GOT3 (cell line): Measurements from ENCODE around the gene SLC38A5.
"Not testable (repeated sequence)": the region's sequence is repeated elsewhere in the genome, so short reads cannot be mapped to it uniquely, and the experiment has no call there.

ENCODE experiments used
- DNase-seq: peaks from one replicate; lab custom pipeline; 2025; ENCODE audit warnings: mixed read lengths; lab: John Stamatoyannopoulos, UW

The SLC38A5 gene

DNA sequence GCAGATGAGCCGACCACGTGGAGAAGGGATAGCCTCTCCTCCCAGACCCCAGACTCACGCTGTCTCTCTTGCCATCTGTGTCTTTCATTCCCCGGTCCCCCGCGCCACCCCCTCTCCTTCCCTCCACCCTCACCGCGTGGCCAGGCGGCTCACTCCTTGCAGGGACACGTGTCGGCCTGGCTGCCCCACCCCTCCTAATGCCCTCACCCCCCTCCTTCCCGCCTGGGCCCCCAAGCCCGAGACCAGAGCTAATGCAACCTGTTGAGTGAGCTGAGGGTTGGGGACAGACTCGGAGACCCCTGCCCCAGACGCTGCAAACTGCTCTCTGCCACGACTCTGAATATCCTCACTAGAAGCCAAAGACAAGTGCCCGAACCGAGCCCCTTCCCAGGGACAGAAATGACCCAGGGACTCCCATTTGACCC, 1.8 kb downstream of the SLC38A5 start:
- DNase-seq: no peak

- no peak for DNase-seq
Measured at GRCh38 chrX:48467281-48467761, 2.7 kb downstream of the SLC38A5 start.

- no peak for DNase-seq
Measured at GRCh38 chrX:48466696-48467095, 3.4 kb downstream of the SLC38A5 start.

GRCh38 chrX:48465336-48465933, 4.6 kb downstream of the SLC38A5 start:
- no peak for DNase-seq

DNA sequence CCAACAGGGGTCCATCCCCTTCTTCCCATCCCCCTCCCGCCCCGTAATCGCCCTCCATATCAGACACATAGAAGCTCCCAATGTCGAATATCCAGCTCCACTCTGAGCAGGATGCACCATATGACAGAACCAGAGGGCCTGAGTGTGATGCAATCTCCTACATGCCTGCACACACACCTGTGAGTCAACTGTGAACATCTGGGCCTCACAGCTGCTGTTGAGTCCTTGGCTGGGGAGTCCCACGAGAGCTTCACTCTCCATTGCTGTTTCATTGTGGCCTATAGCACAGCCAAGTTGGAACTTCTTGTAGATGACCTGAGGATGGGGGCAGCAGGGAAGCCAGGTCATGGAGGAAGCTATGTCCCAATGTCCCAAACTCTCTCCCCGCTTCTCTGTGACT, 8.2 kb downstream of the SLC38A5 start:
- no peak for DNase-seq

DNA sequence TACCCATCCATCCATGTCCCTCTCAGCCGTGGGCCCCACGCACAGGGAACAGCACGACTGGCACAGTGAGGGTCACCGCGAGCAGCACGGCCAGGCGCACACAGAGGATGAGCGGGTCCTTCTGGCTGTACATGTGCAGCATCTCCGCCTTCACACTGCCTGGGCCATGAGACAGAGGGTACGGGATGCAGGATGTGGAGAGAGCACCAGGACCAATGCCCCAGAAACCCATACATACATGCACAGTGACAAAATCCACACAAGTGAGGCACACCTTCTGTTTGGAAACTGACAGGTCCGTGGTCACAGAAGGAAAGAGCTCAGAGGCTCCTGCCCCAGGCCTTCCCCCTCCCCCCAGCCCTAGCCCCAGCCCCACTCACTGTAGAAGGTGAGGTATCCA, 9.5 kb downstream of the SLC38A5 start:
- no peak for DNase-seq

GRCh38 chrX:48460031-48460430, 10.0 kb downstream of the SLC38A5 start:
- DNase-seq: no peak

DNA sequence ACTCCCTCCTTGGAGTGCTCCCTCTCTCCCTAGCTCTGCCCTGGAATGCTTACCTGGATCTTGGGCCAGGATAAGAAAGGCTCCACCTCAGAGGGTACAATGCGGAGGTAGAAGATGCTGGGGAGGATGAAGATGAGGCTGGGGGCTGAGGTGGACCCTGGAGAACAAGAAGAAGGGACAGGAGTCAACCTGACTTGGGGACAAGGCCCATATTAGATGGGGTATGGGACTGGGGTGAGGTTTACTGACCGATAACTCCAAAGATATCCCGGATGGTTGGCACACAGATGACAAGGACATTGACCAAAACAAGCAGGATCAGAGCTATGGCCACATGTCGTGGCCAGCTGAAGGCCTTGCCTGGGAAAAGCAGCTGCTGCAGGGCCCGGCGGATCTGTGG, 10.6 kb downstream of the SLC38A5 start:
- no peak for DNase-seq

DNA sequence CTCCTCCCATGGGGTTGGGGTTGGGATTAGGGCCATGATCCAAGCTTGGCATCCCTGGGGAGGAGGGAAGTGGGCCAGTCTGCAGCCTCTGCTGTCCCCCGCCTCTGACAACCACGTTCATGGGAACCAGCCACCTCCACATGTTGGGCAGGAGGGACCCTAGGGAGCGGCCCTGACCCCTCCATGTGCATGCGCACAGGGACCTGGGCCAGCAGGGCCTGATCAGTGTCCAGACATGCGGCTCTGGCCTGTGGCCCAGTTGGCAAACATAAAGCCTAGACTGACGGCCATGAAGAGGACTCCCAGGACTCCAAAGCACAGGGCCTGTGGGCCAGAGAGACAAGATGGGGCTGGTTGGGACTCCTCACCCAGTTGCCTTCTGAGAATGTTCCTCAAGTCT, 11.3 kb downstream of the SLC38A5 start:
- DNase-seq: no peak

DNA sequence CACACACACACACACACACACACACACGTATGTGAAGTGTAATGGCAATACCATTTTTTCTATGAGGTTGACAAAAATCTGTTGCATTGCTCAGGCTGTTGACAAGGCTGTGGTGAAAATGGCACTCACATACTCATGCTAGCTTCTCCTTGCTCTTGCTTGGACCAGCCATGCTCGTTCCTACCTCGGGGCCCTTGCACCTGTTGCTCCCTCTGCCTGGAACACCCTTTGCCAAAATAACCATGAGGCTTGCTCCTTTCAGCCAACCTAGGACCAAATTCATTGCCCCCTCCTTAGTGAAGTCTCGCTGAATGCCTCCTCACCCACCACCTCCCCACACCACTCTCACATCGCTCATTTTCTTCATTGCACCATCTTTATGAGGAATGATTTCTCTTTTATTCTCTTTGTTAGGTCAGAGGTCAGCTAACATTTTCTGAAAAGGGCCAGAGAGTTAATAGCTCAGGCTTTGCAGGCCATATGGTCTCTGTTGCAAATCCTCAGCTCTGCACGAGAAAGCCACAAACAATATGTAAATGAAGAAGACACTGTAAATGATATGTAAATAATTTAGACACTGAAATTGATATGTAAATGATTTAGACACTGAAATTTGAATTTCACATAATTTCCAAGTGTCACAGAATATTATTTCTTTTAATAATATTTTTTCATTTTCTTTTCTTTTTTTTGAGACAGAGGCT, 13.3 kb downstream of the SLC38A5 start:
- DNase-seq: no peak

GRCh38 chrX:48451708-48452107, 18.4 kb downstream of the SLC38A5 start:
- DNase-seq: no peak

- DNase-seq: no peak
Measured at GRCh38 chrX:48450076-48450475, 20.0 kb downstream of the SLC38A5 start.

DNA sequence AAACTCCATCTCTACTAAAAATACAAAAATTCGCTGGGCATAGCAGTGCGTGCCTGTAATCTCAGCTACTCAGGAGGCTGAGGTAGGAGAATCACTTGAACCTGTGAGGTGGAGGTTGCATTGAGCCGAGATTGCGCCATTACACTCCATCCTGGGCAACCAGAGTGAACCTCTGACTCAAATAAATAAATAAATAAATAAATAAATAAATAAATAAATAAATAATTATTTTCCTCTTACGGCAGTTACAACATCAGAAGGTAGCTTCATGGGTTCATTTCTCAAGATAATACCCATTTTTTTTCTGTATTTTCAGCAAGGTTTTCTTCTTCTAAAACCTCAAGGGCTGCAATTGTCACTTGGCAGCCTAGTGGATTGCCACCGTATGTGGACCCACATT, 22.9 kb downstream of the SLC38A5 start:
- not testable (repeated sequence) for DNase-seq

- not testable (repeated sequence) for DNase-seq
Measured at GRCh38 chrX:48433713-48434112, 36.3 kb downstream of the SLC38A5 start.

DNA sequence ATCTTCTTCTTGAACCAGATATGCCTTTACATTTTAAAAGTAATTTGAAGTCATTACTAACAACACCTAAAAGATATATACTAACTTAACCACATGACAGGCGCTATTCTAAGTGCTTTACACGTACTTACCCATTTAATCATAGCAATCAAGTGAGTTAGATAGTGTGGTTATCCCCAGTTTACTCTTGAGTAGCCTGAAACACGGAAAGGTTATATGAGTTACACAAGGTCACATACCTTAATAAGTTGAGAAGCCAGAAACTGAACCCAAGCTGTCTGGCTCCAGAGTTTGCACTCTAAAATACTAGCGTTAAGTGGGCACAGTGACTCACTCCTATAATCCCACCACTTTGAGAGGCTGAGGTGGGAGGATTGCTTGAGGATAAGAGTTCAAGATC, 39.9 kb downstream of the SLC38A5 start:
- DNase-seq: not testable (repeated sequence)

- DNase-seq: not testable (repeated sequence)
Measured at GRCh38 chrX:48429606-48430005, 40.5 kb downstream of the SLC38A5 start.

GRCh38 chrX:48427027-48427716, 42.9 kb downstream of the SLC38A5 start:
- DNase-seq: not testable (repeated sequence)

DNA sequence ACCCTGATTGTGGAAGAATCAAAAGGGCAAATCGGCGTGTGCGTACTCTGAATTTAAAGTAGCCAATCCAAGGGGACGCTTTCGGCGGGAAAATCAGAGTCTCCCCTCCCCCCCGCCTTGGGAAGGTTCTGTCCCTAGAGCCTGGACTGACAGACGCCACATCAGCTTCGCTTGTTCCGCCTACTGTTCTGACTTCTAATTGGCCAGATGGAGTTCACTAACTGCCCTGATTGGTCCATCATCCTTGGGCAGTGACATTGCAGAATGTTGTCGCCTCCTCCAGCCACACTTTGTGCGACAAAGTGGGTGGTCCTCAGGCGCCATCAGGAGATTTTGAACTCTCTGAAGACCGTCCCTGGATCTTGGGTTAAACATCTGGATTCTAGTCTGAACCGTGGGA, 58.2 kb downstream of the SLC38A5 start, which contains the start of gene SSX4B:
Gene SSX4B (minus strand): TSS at position 101 of the 400 bp plus-strand sequence. CDS start 588 bp downstream, outside the sequence.
- not testable (repeated sequence) for DNase-seq
